Ramos (cell line): Measurements from ENCODE around the gene CCDC194.
"Not testable (repeated sequence)": the region's sequence is repeated elsewhere in the genome, so short reads cannot be mapped to it uniquely, and the experiment has no call there.

Experiments used
- in situ Hi-C: fragments of 300-500 bp; cut with MboI; formaldehyde crosslinking; loops from one replicate; pipeline ENCODE4 v1.14.3; 2022; ENCODE audit warnings: low sequenced_read_pairs; ENCODE audit not compliant: unreplicated experiment

Gene CCDC194

GRCh38 chr19:17378271-17378670 lies 15.7 kb downstream of the CCDC194 start:
- in situ Hi-C loops, result no loop called here

GRCh38 chr19:17376935-17377600 lies 16.9 kb downstream of the CCDC194 start, which contains the start of gene PLVAP:
Gene PLVAP (minus strand): TSS chr19:17377342. CDS start chr19:17377288, 54 bp downstream.
- in situ Hi-C loops, result no loop called here

GRCh38 chr19:17370026-17370587 lies 23.9 kb downstream of the CCDC194 start:
- in situ Hi-C loops, result no loop called here

- in situ Hi-C loops, result no loop called here
Observed at GRCh38 chr19:17365361-17365760, 28.6 kb downstream of the CCDC194 start.

GRCh38 chr19:17363852-17364605 lies 30.0 kb downstream of the CCDC194 start:
- in situ Hi-C loops, result not testable (repeated sequence)

GRCh38 chr19:17359905-17360800 lies 33.8 kb downstream of the CCDC194 start:
- in situ Hi-C loops, result no loop called here

GRCh38 chr19:17358395-17358794 lies 35.6 kb downstream of the CCDC194 start:
- in situ Hi-C loops, result no loop called here

GRCh38 chr19:17357724-17358123 lies 36.3 kb downstream of the CCDC194 start:
- in situ Hi-C loops, result no loop called here

GRCh38 chr19:17357078-17357666 lies 36.8 kb downstream of the CCDC194 start:
- in situ Hi-C loops, result no loop called here

GRCh38 chr19:17353386-17353785 lies 40.6 kb downstream of the CCDC194 start:
- in situ Hi-C loops, result no loop called here

GRCh38 chr19:17352608-17353280 lies 41.3 kb downstream of the CCDC194 start:
- in situ Hi-C loops, result no loop called here

- in situ Hi-C loops, result no loop called here
Observed at GRCh38 chr19:17351815-17352435, 42.1 kb downstream of the CCDC194 start.

- in situ Hi-C loops, result loop anchor here (5.0 kb wide), 1 partner anchor 39 kb away; no protein-coding TSS in a partner anchor
Observed at GRCh38 chr19:17348700-17349099, 45.3 kb downstream of the CCDC194 start.

GRCh38 chr19:17347877-17348276 lies 46.1 kb downstream of the CCDC194 start:
- in situ Hi-C loops, result loop anchor here (5.0 kb wide), 1 partner anchor 39 kb away; no protein-coding TSS in a partner anchor

- in situ Hi-C loops, result loop anchor here (5.0 kb wide), 1 partner anchor 40 kb away; no protein-coding TSS in a partner anchor
Observed at GRCh38 chr19:17347361-17347760, 46.6 kb downstream of the CCDC194 start.

GRCh38 chr19:17346109-17346671 lies 47.8 kb downstream of the CCDC194 start:
- in situ Hi-C loops, result loop anchor here (5.0 kb wide), 1 partner anchor 41 kb away; no protein-coding TSS in a partner anchor

- in situ Hi-C loops, result no loop called here
Observed at GRCh38 chr19:17341845-17342244, 52.2 kb downstream of the CCDC194 start.

- in situ Hi-C loops, result no loop called here
Observed at GRCh38 chr19:17341386-17341785, 52.6 kb downstream of the CCDC194 start.
